Measurements from ENCODE around the gene TMEM59L. TPM values are rescaled to one million over a fixed set of nuclear protein-coding genes. Genes with fewer than 3 reads are reported as not detected.

TMEM59L gene
- total and polyA plus RNA-seq, 2 donors (not counting 1 experiment from before 2014, with no cell fraction given): not detected

- Histone ChIP-seq H3K9ac (ENCODE audit: low read length) (no peak overlapping the region), H3K27ac (ENCODE audit: low read length in 2 of 2) (no peak overlapping the region), H3K4me2 (replicated peaks; ENCODE audit: low read depth, low read length, poor library complexity, severe bottlenecking) (no peak overlapping the region), H3K79me2 (ENCODE audit: control insufficient read depth, insufficient read depth, low read length) (no peaks in the 10 kb centered on the region), H3K9me3 (ENCODE audit: control extremely low read depth in 1 of 3, control insufficient read depth in 2 of 3, insufficient read depth in 1 of 3, low read length in 2 of 3) (peaks cover 0 to 3% (median 0%) of the 10 kb centered on the region in 3 donors), H3K4me1 (ENCODE audit: control insufficient read depth in 2 of 2, insufficient read depth in 2 of 2, low read length in 2 of 2) (peaks cover 0 to 23% of the 10 kb centered on the region in 2 donors), H2AFZ (ENCODE audit: insufficient read depth, low read depth, low read length, poor library complexity, severe bottlenecking) (no peak overlapping the region), H3K36me3 (replicated peaks in 1 of 2; ENCODE audit: control extremely low read depth in 1 of 2, control insufficient read depth in 1 of 2, extremely low read depth in 1 of 2, insufficient read depth in 2 of 2, low read length in 1 of 2) (peaks cover 0 to 18% of the 10 kb centered on the region in 2 experiments), H3K27me3 (replicated peaks in 1 of 4; ENCODE audit: control extremely low read depth in 1 of 4, control insufficient read depth in 3 of 4, insufficient read depth in 4 of 4, low read length in 3 of 4) (no peaks in the 10 kb centered on the region), H3K4me3 (ENCODE audit: control extremely low read depth in 1 of 5, extremely low read depth in 1 of 5, insufficient read depth in 1 of 5, low read depth in 2 of 5, low read length in 4 of 5) (no peak overlapping the region), H4K20me1 (ENCODE audit: control insufficient read depth, insufficient read depth, low read length, poor library complexity, severe bottlenecking) (no peaks in the 10 kb centered on the region)
- Mint-ChIP-seq H3K27me3 (no peaks in the 10 kb centered on the region), H3K27ac (no peak overlapping the region), H3K9me3 (ENCODE audit: insufficient read depth) (no peaks in the 10 kb centered on the region), H3K4me3 (no peak overlapping the region), H3K4me1 (peaks cover 9% of the 10 kb centered on the region)
- TF ChIP-seq, protein P1, sequence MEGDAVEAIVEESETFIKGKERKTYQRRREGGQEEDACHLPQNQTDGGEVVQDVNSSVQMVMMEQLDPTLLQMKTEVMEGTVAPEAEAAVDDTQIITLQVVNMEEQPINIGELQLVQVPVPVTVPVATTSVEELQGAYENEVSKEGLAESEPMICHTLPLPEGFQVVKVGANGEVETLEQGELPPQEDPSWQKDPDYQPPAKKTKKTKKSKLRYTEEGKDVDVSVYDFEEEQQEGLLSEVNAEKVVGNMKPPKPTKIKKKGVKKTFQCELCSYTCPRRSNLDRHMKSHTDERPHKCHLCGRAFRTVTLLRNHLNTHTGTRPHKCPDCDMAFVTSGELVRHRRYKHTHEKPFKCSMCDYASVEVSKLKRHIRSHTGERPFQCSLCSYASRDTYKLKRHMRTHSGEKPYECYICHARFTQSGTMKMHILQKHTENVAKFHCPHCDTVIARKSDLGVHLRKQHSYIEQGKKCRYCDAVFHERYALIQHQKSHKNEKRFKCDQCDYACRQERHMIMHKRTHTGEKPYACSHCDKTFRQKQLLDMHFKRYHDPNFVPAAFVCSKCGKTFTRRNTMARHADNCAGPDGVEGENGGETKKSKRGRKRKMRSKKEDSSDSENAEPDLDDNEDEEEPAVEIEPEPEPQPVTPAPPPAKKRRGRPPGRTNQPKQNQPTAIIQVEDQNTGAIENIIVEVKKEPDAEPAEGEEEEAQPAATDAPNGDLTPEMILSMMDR (IDR thresholded peaks at IDR 0.05): no peak
- no peak for TF ChIP-seq EZH2 (IDR thresholded peaks at IDR 0.05; ENCODE audit: borderline replicate concordance, insufficient read depth, low read depth, low read length, poor library complexity, severe bottlenecking)
- ChIA-PET CTCF (no interaction called here), POLR2A (no interaction called here)
- ATAC-seq (ENCODE audit: low read depth) (no peak), DNase-seq (no peak)
- intact Hi-C loops (cut with micrococcal nuclease): no loop called here
- 98% methylated on average over 53 of the region's 55 CpGs for WGBS (ENCODE audit: insufficient coverage)
Observed at GRCh38 chr19:18667531-18668251, 55.0 kb downstream of the TMEM59L start.

- intact Hi-C loops (cut with micrococcal nuclease): no loop called here
- no peak overlapping the region for H3K4me3 ChIP-seq (ENCODE audit: control extremely low read depth in 1 of 5, extremely low read depth in 1 of 5, insufficient read depth in 1 of 5, low read depth in 2 of 5, low read length in 4 of 5)
- H3K9ac ChIP-seq (ENCODE audit: low read length): no peak overlapping the region
- POLR2A ChIA-PET: no interaction called here
- no peak overlapping the region for H3K27ac ChIP-seq (ENCODE audit: low read length in 2 of 2)
- Mint-ChIP-seq H3K4me3 (no peak overlapping the region), H3K4me1 (peaks cover 9% of the 10 kb centered on the region), H3K27ac (no peak overlapping the region), H3K27me3 (no peaks in the 10 kb centered on the region), H3K9me3 (ENCODE audit: insufficient read depth) (no peaks in the 10 kb centered on the region)
- peaks cover 0 to 3% (median 0%) of the 10 kb centered on the region in 3 donors for H3K9me3 ChIP-seq (ENCODE audit: control extremely low read depth in 1 of 3, control insufficient read depth in 2 of 3, insufficient read depth in 1 of 3, low read length in 2 of 3)
- TF ChIP-seq, protein P1 (IDR thresholded peaks at IDR 0.05): no peak
- no peak for TF ChIP-seq EZH2 (IDR thresholded peaks at IDR 0.05; ENCODE audit: borderline replicate concordance, insufficient read depth, low read depth, low read length, poor library complexity, severe bottlenecking)
- H2AFZ ChIP-seq (ENCODE audit: insufficient read depth, low read depth, low read length, poor library complexity, severe bottlenecking): no peak overlapping the region
- peaks cover 0 to 18% of the 10 kb centered on the region in 2 experiments for H3K36me3 ChIP-seq (replicated peaks in 1 of 2; ENCODE audit: control extremely low read depth in 1 of 2, control insufficient read depth in 1 of 2, extremely low read depth in 1 of 2, insufficient read depth in 2 of 2, low read length in 1 of 2)
- no peaks in the 10 kb centered on the region for H4K20me1 ChIP-seq (ENCODE audit: control insufficient read depth, insufficient read depth, low read length, poor library complexity, severe bottlenecking)
- WGBS (ENCODE audit: insufficient coverage): 98% methylated on average over 38 of the region's 38 CpGs
- no peak for DNase-seq
- CTCF ChIA-PET: no interaction called here
- H3K4me2 ChIP-seq (replicated peaks; ENCODE audit: low read depth, low read length, poor library complexity, severe bottlenecking): no peak overlapping the region
- ATAC-seq (ENCODE audit: low read depth): no peak
- no peaks in the 10 kb centered on the region for H3K27me3 ChIP-seq (replicated peaks in 1 of 4; ENCODE audit: control extremely low read depth in 1 of 4, control insufficient read depth in 3 of 4, insufficient read depth in 4 of 4, low read length in 3 of 4)
- peaks cover 0 to 23% of the 10 kb centered on the region in 2 donors for H3K4me1 ChIP-seq (ENCODE audit: control insufficient read depth in 2 of 2, insufficient read depth in 2 of 2, low read length in 2 of 2)
- H3K79me2 ChIP-seq (ENCODE audit: control insufficient read depth, insufficient read depth, low read length): no peaks in the 10 kb centered on the region
Observed at GRCh38 chr19:18668252-18668631, 55.6 kb downstream of the TMEM59L start.
